K562 (cell line): ENCODE measurements around the gene SEC22A. TPM values are rescaled to one million over a fixed set of nuclear protein-coding genes. Genes with fewer than 3 reads are reported as not detected.
"Not testable (repeated sequence)": the region's sequence is repeated elsewhere in the genome, so short reads cannot be mapped to it uniquely, and the experiment has no call there.

Experiments
- ATAC-seq: fragments of 200-7000 bp; cut with Tn5 transposase; 3 replicates; pipeline ENCODE4 v1.9.1; 2020; ENCODE audit warnings: moderate library complexity
- BruUV-seq: library from RNA; stranded (reverse); fragments of 400-500 nt; replicated peaks from 2 replicates; lab custom pipeline; 2021; lab: Mats Ljungman, UMichigan
- CTCF ChIA-PET: fragments of 300-600 bp; formaldehyde crosslinking; extraction: SDS; loops from one replicate; lab custom pipeline; 2021; ENCODE audit warnings: low intra/inter-chr PET ratio; lab: Yijun Ruan, JAX
- POLR2A ChIA-PET: fragments of 300-600, 350-650 bp; sonication (Branson Sonifier 250); formaldehyde crosslinking; extraction: SDS; loops from one replicate; lab custom pipeline; 2021; ENCODE audit warnings: antibody characterized with exemption, inconsistent platforms; lab: Yijun Ruan, JAX
- DNase-seq, 4 experiments: peaks; one replicate each; pipeline versions ENCODE4 v3.0.0 to v3.0.0-alpha.2; 2011 to 2018; ENCODE audit warnings: low spot score in 3 of 4, mixed read lengths in 3 of 4; ENCODE audit errors: extremely low read depth in 1 of 4
- FAIRE-seq: peaks from 2 replicates; lab custom pipeline; 2011; peaks lifted over from hg19 to GRCh38; lab: Jason Lieb, UNC
- H2AFZ ChIP-seq: 2 replicates; pipeline ENCODE4 v1.6.0; 2011; ENCODE audit warnings: low read depth, low read length, control low read depth, inconsistent platforms
- H3K27ac ChIP-seq: fragments of 200-600 bp; 3 replicates; pipeline ENCODE4 v1.8.0; 2011; ENCODE audit warnings: low read depth, mild to moderate bottlenecking, control low read depth, inconsistent platforms, low read length, moderate library complexity, mixed read lengths; ENCODE audit errors: extremely low read depth
- H3K27me3 ChIP-seq, 2 experiments: fragments of 300-600 bp in 1 of 2; 2 replicates in 1 of 2; 3 replicates in 1 of 2; pipeline versions ENCODE4 v1.6.0 to v1.8.0; 2011; ENCODE audit warnings: inconsistent platforms in 2 of 2, low read length in 2 of 2, mild to moderate bottlenecking in 1 of 2, mixed read lengths in 1 of 2, moderate library complexity in 1 of 2; ENCODE audit not compliant: control insufficient read depth in 2 of 2, insufficient read depth in 2 of 2
- H3K36me3 ChIP-seq: fragments of 300-600 bp; 3 replicates; pipeline ENCODE4 v1.8.0; 2011; ENCODE audit warnings: mild to moderate bottlenecking, low read length, inconsistent platforms; ENCODE audit not compliant: control insufficient read depth, insufficient read depth
- H3K4me1 ChIP-seq, 2 experiments: fragments of 200-600 bp in 1 of 2; replicated peaks in 1 of 2; 2 replicates in 1 of 2; 3 replicates in 1 of 2; pipeline versions ENCODE4 v1.5.1 to v1.8.0; 2011; ENCODE audit warnings: inconsistent platforms in 2 of 2, low read length in 2 of 2, mild to moderate bottlenecking in 1 of 2, mixed read lengths in 1 of 2, moderate library complexity in 1 of 2; ENCODE audit not compliant: control insufficient read depth in 2 of 2, insufficient read depth in 2 of 2
- H3K4me2 ChIP-seq: 2 replicates; pipeline ENCODE4 v1.6.1; 2011; ENCODE audit warnings: low read length, control low read depth, inconsistent platforms, mixed read lengths; ENCODE audit not compliant: insufficient read depth
- H3K4me3 ChIP-seq: fragments of 200-600 bp; sonication (generic), shearing (Covaris generic); 2 replicates; pipeline ENCODE4 v1.5.1; 2016; ENCODE audit warnings: control low read depth, inconsistent platforms
- H3K79me2 ChIP-seq: fragments of 200-600 bp; 3 replicates; pipeline ENCODE4 v1.8.0; 2011; ENCODE audit warnings: low read length, inconsistent platforms; ENCODE audit not compliant: control insufficient read depth, insufficient read depth
- H3K9ac ChIP-seq, 2 experiments: 2 replicates each; pipeline versions ENCODE4 v1.6.0 to v1.6.1; 2011; ENCODE audit warnings: low read depth in 2 of 2, low read length in 2 of 2, control low read depth in 1 of 2, inconsistent platforms in 1 of 2, mild to moderate bottlenecking in 1 of 2, mixed read lengths in 1 of 2; ENCODE audit not compliant: insufficient read depth in 1 of 2
- H3K9me1 ChIP-seq: one replicate; pipeline ENCODE4 v1.6.0; 2011; ENCODE audit warnings: inconsistent platforms, mild to moderate bottlenecking, low read length, moderate library complexity; ENCODE audit not compliant: control insufficient read depth, insufficient read depth
- H3K9me3 ChIP-seq: replicated peaks from 2 replicates; pipeline ENCODE4 v1.5.1; 2011; ENCODE audit warnings: low read depth, low read length, inconsistent platforms; ENCODE audit not compliant: control insufficient read depth, insufficient read depth
- H4K20me1 ChIP-seq: replicated peaks from 2 replicates; pipeline ENCODE4 v1.6.1; 2011; ENCODE audit warnings: low read length, inconsistent platforms, mixed read lengths; ENCODE audit not compliant: control insufficient read depth, insufficient read depth
- DPF2 ChIP-seq: fragments of 450-650 bp; IDR thresholded peaks from 2 replicates; pipeline ENCODE4 v1.6.1; 2016
- FOSL1 ChIP-seq: fragments of 200-800 bp; sonication (Bioruptor generic); conservative IDR thresholded peaks from 2 replicates; pipeline ENCODE4 v1.6.1; 2016; ENCODE audit warnings: missing genetic modification characterization, missing compliant biosample characterization
- PML ChIP-seq: IDR thresholded peaks from 2 replicates; pipeline ENCODE4 v1.6.1; 2012; ENCODE audit warnings: low read length, inconsistent platforms
- POLR2A ChIP-seq: fragments of 450-650 bp; conservative IDR thresholded peaks from 2 replicates; pipeline ENCODE4 v1.6.1; 2016
- POLR2B ChIP-seq: fragments of 450-650 bp; IDR thresholded peaks from 2 replicates; pipeline ENCODE4 v1.6.1; 2018; ENCODE audit warnings: low read depth; ENCODE audit not compliant: partially characterized antibody
- ZKSCAN3 ChIP-seq: fragments of 250-450 bp; sonication (Bioruptor Pico); IDR thresholded peaks from 2 replicates; pipeline ENCODE4 v1.4.0; 2020
- ZNF24 ChIP-seq: fragments of 450-650 bp; IDR thresholded peaks from 2 replicates; pipeline ENCODE4 v1.6.1; 2016
- WGBS: fragments of 100-300 bp; shearing (Covaris generic); methylation state at CpG from one replicate; pipeline ENCODE4 v1.1.6; 2016; ENCODE audit warnings: low coverage, mixed read lengths; ENCODE audit not compliant: insufficient coverage; ENCODE audit errors: missing lambda C conversion rate; 5-methylcytosine and 5-hydroxymethylcytosine counted together
- in situ Hi-C: fragments of 300-500 bp; cut with MboI; formaldehyde crosslinking; loops from 4 replicates; pipeline ENCODE4 v1.15.0; 2018; ENCODE audit warnings: inconsistent platforms, mixed read lengths
- intact Hi-C: fragments of 100-400 bp; cut with micrococcal nuclease; formaldehyde crosslinking; loops from 2 replicates; pipeline ENCODE4 v1.14.2; 2022
- polyA plus RNA-seq, 8 experiments: library from polyadenylated mRNA; depleted of rRNA in 4 of 8; stranded (reverse) in 5 of 8; unstranded in 3 of 8; fragments of >200 nt; fragmentation: Nextera tagmentation in 2 of 8; fragmentation: Illumina TruSeq in 1 of 8; extraction: Ambion mirVana in 2 of 8; extraction: Trizol in 1 of 8; gene quantifications; 2 replicates each; pipeline versions ENCODE4 v1.2.1 to v1.2.3, GENCODE V29; 2011 to 2014; ENCODE audit warnings: inconsistent platforms in 1 of 8, missing spikeins in 1 of 8
- total RNA-seq, 7 experiments: library from RNA; depleted of rRNA in 6 of 7; stranded (reverse); fragments of >200 nt in 6 of 7; fragmentation: Illumina TruSeq in 2 of 7; extraction: Trizol in 2 of 7; gene quantifications; 2 replicates each; pipeline versions ENCODE4 v1.2.1 to v1.2.3, GENCODE V29; 2011 to 2021; ENCODE audit warnings: low replicate concordance in 1 of 7
- TF ChIP-seq, protein P1 (sequence below), 3 experiments: fragments of 200-800 bp in 1 of 3; fragments of 250-450 bp in 1 of 3; fragments of 450-650 bp in 1 of 3; sonication (Bioruptor Pico) in 1 of 3; sonication (Bioruptor generic) in 1 of 3; formaldehyde crosslinking in 1 of 3; IDR thresholded peaks; 2 replicates each; pipeline versions ENCODE4 v1.6.1 to v1.8.0; 2016 to 2022; ENCODE audit warnings: mild to moderate bottlenecking in 2 of 3, missing genetic modification characterization in 2 of 3, missing compliant biosample characterization in 1 of 3, moderate library complexity in 1 of 3
- TF ChIP-seq, protein P2 (sequence below): IDR thresholded peaks from 2 replicates; pipeline ENCODE4 v1.6.1; 2012; ENCODE audit warnings: low read depth, low read length, improper control_type of control experiment, borderline replicate concordance
- TF ChIP-seq, protein P3 (sequence below): fragments of 250-450 bp; sonication (Bioruptor Pico); IDR thresholded peaks from 2 replicates; pipeline ENCODE4 v1.4.0; 2020; ENCODE audit warnings: mild to moderate bottlenecking
- TF ChIP-seq, protein P4 (sequence below): fragments of 450-650 bp; formaldehyde crosslinking; IDR thresholded peaks from 2 replicates; pipeline ENCODE4 v1.4.0; 2020; ENCODE audit warnings: mild to moderate bottlenecking, moderate library complexity

Gene SEC22A
- total and polyA plus RNA-seq, 9 of the 15 experiments (the other 6 are each of a cell fraction or from before 2014, with no cell fraction given), result 7.9 to 44.5 (median 20.5) TPM

DNA sequence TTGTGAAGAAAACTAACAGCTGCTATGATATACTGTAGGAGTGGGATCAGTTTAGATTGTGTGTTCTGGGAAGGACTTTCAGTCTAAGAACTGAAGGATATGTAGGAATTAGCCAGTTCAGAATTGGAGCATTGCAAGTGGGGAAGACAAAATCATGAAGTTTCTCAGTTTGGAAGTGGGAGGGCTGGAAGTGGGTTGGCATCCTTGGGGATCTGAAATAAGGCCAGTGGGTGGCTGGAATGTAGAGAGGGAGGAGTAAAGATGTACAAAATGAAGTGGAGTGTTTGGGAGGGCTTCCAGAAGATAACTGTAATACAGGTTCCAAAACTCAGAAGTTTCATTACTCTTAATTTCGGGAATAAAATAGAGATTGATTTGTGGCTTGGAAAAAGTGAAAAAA lies 17.2 kb downstream of the SEC22A start (continued):
- TF ChIP-seq, protein P1, sequence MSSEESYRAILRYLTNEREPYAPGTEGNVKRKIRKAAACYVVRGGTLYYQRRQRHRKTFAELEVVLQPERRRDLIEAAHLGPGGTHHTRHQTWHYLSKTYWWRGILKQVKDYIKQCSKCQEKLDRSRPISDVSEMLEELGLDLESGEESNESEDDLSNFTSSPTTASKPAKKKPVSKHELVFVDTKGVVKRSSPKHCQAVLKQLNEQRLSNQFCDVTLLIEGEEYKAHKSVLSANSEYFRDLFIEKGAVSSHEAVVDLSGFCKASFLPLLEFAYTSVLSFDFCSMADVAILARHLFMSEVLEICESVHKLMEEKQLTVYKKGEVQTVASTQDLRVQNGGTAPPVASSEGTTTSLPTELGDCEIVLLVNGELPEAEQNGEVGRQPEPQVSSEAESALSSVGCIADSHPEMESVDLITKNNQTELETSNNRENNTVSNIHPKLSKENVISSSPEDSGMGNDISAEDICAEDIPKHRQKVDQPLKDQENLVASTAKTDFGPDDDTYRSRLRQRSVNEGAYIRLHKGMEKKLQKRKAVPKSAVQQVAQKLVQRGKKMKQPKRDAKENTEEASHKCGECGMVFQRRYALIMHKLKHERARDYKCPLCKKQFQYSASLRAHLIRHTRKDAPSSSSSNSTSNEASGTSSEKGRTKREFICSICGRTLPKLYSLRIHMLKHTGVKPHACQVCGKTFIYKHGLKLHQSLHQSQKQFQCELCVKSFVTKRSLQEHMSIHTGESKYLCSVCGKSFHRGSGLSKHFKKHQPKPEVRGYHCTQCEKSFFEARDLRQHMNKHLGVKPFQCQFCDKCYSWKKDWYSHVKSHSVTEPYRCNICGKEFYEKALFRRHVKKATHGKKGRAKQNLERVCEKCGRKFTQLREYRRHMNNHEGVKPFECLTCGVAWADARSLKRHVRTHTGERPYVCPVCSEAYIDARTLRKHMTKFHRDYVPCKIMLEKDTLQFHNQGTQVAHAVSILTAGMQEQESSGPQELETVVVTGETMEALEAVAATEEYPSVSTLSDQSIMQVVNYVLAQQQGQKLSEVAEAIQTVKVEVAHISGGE (CRISPR knock-in tag; IDR thresholded peaks at IDR 0.05), result no peak
- TF ChIP-seq, protein P2, sequence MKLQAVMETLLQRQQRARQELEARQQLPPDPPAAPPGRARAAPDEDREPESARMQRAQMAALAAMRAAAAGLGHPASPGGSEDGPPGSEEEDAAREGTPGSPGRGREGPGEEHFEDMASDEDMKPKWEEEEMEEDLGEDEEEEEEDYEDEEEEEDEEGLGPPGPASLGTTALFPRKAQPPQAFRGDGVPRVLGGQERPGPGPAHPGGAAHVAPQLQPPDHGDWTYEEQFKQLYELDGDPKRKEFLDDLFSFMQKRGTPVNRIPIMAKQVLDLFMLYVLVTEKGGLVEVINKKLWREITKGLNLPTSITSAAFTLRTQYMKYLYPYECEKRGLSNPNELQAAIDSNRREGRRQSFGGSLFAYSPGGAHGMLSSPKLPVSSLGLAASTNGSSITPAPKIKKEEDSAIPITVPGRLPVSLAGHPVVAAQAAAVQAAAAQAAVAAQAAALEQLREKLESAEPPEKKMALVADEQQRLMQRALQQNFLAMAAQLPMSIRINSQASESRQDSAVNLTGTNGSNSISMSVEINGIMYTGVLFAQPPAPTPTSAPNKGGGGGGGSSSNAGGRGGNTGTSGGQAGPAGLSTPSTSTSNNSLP, result no peak
- TF ChIP-seq PML (no peak), DPF2 (no peak), POLR2B (no peak), POLR2A (no peak), ZNF24 (no peak), ZKSCAN3 (CRISPR knock-in tag) (no peak), FOSL1 (tag) (no peak)
- TF ChIP-seq, protein P3, sequence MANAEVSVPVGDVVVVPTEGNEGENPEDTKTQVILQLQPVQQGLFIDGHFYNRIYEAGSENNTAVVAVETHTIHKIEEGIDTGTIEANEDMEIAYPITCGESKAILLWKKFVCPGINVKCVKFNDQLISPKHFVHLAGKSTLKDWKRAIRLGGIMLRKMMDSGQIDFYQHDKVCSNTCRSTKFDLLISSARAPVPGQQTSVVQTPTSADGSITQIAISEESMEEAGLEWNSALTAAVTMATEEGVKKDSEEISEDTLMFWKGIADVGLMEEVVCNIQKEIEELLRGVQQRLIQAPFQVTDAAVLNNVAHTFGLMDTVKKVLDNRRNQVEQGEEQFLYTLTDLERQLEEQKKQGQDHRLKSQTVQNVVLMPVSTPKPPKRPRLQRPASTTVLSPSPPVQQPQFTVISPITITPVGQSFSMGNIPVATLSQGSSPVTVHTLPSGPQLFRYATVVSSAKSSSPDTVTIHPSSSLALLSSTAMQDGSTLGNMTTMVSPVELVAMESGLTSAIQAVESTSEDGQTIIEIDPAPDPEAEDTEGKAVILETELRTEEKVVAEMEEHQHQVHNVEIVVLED (CRISPR knock-in tag), result no peak
- TF ChIP-seq, protein P4, sequence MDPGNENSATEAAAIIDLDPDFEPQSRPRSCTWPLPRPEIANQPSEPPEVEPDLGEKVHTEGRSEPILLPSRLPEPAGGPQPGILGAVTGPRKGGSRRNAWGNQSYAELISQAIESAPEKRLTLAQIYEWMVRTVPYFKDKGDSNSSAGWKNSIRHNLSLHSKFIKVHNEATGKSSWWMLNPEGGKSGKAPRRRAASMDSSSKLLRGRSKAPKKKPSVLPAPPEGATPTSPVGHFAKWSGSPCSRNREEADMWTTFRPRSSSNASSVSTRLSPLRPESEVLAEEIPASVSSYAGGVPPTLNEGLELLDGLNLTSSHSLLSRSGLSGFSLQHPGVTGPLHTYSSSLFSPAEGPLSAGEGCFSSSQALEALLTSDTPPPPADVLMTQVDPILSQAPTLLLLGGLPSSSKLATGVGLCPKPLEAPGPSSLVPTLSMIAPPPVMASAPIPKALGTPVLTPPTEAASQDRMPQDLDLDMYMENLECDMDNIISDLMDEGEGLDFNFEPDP (CRISPR knock-in tag), result no peak

DNA sequence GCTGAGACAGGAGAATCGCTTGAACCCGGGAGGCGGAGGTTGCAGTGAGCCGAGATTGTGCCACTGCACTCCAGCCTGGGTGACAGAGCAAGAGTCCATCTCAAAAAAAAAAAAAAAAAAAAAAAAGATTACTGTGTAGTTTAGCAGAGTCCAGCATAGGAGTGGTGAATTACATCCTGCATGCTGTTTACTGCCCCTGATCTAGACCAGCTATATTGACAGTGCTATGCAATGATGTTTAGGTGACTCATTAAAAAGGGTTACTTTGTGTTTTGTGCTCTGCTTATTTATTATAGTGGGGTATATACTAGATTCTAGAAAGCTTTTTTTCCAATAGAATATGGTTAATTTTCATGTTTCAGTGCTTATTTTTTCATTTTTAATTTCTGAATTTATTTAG lies 19.6 kb downstream of the SEC22A start:
- H3K9me1 ChIP-seq, H4K20me1 ChIP-seq, CTCF ChIA-PET, H3K4me3 ChIP-seq, H3K4me1 ChIP-seq, BruUV-seq, H3K79me2 ChIP-seq, H3K9me3 ChIP-seq, H3K27ac ChIP-seq, H3K36me3 ChIP-seq, ATAC-seq, H3K9ac ChIP-seq, POLR2A ChIA-PET, H2AFZ ChIP-seq, H3K27me3 ChIP-seq, DNase-seq, intact Hi-C loops, H3K4me2 ChIP-seq, FAIRE-seq, in situ Hi-C loops: not testable (repeated sequence)
- no CpG with 5 or more reads among the region's 4 CpGs for WGBS
